GM21528 (cell line): ENCODE measurements around the gene MKNK2.
"Not testable (repeated sequence)": the region's sequence is repeated elsewhere in the genome, so short reads cannot be mapped to it uniquely, and the experiment has no call there.

Experiments used
- ATAC-seq: cut with Tn5 transposase; IDR thresholded peaks from one replicate; pipeline ENCODE4 v1.9.1; 2021; ENCODE audit warnings: mild to moderate bottlenecking, moderate library complexity; ENCODE audit not compliant: unreplicated experiment, low FRiP score

The MKNK2 gene

DNA sequence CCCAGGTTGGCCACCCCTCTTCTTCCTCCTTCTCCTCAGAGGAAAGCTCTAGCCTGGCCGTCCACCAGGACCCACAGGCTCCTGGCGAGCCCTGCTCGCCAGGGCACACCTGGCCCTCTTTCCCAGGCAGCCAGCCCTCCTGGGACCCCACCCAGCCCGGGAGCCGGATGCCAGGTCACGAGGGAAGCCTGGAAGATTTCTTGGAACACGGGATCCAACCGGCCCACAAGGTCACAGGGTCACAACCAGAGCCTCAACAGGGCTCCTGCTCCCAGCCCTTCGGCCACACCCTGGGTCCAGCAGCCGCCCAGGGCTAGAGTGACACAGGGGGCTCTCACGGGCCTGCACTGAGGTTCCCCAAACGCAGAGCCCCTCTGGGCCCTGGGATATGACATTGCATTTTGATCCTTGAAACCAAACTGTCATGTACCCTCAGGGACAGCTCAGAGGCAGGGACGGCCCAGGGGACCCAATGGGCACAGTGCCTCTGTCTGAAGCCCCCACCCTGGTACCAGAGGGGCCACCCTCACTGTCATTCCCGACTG, 5.5 kb downstream of the MKNK2 start:
- no peak for ATAC-seq

DNA sequence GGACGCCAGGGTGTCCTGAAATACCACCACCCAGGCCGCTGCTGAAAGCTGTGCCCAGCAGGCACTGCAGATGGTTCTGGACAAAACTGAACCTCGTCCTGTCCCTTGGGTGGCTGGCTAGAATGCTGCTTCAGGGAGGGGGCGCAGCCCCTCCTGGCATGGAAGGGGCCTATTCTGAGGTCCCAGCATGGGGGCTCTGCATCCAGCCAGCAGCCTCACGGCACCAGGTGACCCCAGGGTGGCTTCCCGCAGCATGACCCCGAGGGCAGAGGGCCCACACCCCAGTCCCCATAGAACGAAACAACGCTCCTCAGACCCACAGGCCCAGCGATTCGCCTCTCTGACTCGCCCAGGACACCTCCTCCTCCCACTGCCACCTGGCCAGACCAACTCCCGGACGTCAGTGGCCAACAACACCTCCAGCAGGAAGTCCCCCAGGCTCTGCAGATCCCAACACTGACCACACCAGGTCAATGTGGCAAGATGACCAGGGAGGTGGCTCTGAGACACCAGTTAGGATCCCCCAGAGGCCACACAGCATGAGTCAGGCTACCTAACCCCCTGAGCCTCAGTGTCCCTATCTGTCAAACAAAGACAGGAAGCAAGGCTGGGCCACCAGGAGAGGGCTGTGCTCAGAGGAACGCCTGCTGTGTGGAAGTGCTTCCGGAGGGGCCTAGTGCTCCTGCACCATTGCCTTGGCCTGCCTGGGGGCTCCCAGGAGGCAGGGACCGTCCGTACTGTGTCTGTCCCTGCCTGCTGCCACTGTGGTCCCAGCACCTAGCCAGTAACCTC, 6.1 kb downstream of the MKNK2 start:
- no peak for ATAC-seq

DNA sequence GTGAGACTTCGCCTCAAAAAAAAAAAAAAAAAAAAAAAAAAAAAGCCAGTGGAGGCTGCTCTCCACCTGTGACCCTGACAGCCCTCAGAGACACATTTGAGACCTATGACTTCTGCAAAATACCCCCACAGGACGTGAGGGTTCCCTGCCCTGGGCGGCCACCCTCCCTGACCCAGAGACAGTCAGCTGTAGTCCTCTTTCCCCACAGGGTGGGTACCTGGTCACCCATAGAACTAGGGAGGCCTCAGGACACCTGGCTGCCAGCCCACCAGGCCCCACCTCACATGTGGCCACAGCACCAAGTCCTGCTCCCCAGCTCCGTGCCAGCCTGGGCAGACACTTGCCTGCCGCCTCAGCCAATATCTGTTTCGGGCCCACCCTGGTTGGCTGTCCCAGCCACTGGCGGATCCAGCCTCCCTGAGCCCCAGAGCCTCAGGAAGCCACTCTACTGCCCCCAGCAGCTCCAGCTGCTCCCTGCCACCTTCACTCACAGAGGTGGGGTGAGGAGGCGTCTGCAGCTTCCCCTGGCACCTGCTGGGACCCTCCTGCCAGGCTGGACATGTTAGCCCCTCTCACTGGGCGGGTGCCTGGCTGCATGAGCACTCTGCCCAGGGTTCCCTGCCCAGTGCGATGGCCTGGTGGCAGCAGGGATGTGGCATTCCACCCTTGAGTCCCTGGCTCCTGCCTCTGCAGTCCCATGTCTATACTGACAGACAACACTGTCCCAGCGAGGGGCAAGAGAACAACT, 6.9 kb downstream of the MKNK2 start:
- no peak for ATAC-seq

DNA sequence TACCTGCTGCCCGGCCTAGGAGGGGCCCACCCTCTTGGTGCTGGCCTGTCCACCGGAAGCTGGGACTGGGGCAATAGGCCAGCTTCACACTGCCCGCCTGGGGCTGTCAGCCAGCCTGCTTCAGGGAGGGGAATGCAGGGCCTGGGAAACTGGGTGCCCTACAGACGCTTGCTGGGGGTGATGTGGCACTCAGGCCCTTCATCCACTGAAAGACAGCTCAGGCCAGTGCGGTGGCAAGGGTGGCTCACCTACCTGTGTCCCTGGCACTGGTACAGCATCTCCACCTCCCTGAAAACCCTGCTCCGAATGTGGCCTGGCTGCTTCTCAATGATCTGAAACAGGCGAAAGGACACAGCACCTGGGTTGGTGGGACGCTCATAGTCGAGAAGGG, 7.8 kb downstream of the MKNK2 start:
- no peak for ATAC-seq

DNA sequence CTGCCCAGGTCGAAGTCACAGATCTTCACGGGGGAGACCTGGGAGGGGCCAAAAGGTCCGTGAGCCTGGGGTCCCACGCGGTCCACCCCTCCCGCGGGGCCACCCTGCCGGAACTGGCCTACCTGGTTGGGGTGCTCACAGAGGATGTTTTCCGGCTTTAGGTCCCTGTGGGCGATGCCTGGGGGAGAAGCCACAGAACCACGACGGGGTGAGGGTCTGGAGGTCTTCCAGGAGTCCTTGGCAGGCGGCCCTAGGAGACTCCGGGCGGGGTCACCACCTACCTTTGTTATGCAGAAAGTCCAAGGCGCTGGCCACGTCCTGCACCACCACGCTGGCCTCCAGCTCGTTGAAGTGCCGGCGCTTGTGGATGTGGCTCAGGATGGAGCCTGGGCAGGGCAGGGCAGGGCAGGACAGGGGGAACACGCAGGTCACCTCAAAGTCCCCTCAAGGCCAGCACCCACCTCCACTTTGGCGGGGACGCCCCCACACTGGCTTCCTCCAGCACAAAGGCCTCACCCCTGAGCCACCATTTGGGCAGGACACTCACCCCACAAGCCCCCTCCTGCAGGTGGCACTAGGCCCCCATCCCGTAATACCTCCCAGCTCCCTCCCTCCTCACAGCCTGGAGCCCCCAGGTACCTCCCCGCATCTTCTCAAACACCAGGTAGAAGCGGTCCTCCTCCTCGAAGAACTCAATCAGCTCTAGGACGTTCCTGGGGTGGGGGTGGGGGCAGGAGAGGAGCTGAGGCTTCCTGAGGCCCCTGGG, 8.4 kb downstream of the MKNK2 start:
- ATAC-seq = peak; percentile 6

DNA sequence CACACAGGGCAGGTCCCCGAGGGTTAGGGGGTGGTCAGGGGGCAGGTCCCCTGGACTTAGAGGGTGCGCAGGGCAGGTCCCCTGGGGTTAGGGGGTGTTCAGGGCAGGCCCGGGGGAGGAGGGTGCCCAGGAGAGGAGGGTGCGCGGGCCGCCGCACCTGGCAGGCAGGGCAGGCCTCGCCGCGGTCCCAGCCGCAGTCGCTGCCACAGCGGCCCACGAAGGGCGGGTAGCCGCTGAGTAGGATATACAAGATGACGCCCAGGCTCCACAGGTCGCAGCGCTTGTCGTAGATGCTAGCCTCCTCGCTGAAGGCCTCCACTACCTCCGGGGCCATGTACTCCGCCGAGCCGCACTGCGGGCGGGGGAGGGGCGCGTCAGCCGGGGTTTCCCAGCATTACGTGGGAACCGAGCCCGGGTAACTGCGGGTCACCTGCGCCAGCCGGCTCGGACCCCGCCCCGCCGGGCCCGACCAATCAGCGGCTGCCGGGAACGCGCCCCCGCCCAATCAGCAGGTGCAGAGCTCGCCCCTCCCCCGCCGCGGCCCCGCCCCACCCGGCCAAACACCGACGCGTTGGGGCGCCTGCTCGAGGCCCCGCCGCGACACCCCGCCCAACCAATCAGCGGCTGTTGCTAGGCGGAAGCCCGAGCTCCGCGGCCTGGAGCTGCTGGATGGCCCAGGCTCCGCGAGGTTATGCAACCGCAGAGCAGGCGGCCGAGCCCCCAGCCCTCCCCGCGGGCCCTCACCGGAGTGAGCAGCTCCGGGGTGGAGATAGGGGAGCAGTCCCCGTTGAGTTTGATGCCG, 9.2 kb downstream of the MKNK2 start:
- ATAC-seq = peak; percentile 51

DNA sequence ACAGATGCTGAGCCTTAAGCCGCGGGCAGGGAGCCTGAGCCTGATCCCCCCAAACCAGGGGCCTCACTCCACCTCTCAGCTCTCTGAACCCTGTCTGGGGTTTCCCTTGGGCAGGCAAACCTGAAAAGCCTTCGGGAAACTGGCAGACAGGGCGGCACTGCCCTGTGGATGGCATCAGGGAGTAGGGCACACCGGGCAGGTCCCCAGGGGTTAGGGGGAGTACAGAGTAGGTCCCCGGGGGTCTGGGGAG, 9.7 kb downstream of the MKNK2 start:
- ATAC-seq = no peak

DNA sequence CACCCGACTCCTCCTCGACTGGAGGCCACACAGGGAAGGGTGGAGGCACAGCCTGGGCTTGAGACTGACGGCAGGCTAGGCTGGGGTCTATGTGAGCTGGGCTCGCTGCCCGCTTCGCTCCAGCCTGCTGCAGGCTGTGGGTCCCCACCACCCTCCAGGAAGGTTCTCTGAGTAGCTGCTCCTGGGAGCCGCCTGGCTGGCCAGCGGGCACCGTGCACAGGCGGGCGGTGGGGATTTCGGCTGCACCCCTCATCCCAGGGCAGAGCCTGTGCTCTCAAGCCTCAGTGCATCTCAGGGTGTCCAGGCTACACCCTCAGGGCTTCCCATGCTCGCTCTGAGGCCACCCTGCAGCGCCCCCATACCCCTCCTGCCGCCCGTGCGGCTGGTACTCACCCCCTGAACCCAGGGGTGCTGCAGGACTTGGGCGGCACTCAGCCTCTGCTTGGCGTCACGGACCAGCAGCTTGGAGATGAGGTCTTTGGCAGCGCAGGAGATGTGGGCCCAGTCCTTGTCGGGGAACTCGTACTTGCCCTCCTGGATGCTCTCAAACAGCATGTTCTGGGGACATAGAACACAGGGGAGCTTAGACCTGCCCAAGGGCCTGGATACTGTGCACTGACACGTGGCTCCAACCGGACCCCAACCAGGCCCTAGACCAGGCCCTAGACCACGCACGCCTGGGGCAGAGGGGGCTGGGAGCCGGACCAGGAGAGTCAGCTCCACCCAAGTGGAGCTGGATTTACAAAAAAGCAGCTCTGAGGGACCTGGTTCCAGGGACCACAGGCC, 10.2 kb downstream of the MKNK2 start:
- no peak for ATAC-seq

DNA sequence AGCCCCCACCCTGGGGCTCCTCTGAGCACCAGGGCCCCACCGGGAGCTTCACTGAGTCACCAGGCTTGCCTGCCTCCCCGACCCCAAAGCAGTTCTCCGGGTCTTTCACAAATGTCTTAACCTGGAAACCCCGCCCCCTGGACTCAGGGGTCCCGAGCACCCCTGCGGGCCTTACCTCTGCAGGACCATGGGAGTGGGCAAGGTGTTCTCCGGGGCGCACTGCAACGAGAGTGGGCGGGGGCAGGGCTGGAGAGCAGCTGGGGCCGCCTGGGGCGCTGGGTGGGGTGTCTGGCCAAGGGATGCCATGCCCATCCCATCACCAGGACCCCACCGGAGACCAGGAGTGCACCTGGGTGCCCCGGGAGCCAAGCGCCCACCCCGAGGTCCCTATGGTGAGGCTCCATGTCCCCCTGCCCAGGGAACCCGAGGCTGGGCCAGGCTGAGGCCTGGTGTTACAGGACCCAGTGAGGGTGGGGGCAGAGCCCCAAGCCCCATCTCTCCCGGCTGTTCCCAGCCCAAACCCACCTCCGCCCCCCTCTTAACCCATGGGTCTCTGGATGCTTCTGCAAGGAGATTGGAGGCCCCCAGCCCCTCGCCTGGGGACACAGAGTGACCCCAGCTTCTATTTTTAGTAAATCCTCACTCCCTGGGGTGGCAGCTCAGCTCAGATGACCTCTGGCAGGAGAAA, 10.9 kb downstream of the MKNK2 start:
- ATAC-seq = no peak

DNA sequence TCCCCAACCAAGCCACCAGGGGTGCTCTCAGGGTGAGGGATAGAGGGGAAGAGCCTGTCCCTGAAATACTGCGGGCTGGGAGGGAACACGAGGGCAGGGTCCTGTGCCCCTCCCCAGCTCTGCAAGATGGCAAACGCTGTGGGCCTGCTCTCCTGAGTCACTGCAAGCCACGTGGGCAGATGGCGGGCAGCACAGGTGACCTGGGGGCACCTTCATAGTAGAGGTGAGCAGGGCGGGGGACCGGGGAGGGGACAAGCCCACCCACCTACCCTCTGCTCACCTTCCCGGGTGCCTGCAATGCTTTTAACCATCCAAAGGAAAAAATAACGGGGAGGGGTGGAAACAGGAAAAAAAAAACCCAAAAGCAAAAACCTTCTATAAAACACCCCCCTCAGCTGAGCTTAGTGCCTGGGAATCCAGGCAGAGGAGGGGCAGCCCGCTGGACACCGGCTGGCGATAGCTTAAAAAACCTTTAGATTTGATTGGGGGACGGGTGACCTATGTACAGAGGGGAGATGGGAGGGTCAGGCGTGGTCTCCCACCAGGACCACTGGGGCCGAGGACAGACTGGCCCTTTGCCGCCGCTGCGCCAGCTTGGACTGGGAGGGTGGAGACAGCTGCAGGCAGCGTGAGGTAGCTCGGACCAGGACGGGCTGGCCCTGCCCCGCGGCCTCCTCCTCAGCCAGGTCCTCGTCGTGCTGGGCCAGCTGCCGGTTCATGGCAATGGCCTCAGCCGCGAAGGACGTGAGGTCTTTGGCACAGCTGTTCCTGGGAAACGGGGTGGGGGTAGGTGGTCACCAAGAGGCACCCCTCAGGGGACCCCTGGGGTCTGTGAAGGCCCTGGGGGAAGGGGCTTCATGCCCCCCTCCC, 11.7 kb downstream of the MKNK2 start:
- no peak for ATAC-seq

DNA sequence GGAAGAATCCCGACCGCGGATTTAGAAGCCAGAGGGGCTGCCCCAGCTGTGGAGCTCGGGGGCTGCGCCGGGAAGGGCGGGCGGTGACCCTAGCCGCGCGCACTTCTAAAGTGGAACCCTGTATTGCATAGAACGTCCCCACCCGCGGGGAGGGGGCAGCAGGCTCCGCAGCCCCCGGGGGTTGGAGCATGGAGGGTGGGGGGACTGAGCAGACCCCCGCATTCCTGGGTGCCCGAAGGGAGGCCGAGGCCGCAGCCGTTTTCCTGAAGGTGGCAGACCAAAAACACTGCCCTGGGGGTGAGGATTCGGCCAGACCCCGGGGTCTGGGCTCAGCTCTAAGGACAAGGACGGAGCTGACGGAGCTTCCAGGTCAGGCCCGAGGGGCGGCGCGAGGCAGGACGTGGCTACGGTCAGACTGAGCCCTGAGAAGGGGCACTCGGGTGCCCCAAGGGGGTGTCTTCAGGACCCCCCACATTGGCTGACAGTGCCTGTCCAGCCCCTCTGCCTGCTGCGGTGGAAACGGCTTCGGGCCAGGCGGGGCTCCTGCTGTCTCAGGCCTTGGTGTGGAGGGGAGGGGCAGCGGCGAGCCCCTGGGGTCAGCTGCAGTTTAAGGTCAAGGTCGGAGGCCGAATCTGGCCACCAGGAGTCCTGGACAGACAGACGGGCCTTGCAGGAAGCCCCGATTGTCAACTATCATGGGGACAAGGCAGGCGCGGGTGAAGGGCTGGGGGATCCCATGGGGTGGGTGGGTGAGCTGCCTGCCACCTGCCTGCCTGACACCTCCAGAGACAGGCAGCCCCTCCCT, 12.6 kb downstream of the MKNK2 start:
- no peak for ATAC-seq

DNA sequence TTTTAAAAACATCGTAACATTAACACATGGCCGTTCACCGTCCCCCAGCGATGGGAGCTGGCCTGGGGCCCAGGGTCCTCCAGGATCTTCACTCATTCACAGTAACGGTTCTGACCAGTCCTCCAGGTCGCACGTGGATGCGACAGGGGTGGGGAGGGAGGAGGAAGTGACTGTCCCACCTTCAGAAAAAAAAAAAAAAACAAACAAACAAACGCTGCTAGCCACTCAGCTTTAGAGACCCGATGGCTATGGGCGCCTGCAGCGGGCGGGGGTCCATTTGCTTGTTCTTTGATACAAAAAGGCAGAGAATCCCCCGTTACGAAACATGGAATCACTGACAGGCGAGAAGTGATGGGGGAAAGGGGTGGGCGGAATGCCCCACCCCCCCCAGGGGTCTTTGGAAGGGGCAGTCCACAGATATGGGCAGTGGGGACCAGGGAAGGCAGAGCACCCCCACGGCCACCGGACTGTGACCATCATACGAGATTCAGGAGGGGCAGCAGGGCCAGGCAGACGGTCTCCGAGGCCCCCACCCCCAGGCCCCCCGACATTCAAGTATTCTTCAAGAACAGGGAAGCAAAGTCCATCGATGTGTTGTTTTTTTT, 13.3 kb downstream of the MKNK2 start:
- no peak for ATAC-seq

DNA sequence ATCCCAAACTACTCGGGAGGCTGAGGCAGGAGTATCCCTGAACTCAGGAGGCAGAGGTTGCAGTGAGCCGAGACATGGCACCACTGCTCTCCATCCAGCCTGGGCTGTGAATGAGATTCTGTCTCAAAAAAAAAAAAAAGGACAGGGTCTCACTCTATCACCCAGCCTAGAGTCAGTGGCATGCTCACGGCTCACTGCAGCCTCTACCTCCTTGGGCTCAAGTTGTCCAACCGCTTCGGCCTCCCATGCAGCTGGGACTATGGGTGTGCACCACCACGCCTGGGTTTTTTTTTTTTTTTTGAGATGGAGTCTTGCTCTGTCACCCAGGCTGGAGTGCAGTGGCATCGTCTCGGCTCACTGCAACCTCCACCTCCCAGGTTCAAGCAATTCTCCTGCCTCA, 14.6 kb downstream of the MKNK2 start:
- ATAC-seq = no peak

DNA sequence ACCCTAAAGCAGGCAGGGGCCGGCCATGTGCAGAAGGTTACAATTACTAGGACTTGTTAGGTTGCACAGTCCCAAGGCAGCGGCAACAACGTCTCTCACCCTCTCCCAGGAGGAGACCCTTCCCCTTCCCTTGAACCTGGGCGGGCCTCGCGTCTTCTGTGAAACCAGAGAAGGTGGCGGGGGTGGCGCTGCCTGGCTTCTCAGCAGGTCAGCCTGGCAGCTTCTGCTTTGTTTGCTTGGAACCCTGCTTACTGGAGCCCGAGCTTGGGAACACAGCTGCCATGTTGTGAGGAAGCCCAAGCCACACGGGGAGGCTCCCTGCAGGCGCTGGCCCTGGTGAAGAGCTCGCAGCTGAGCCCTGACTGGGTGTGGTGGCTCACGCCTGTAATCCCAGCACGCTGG, 15.5 kb downstream of the MKNK2 start:
- ATAC-seq = no peak

DNA sequence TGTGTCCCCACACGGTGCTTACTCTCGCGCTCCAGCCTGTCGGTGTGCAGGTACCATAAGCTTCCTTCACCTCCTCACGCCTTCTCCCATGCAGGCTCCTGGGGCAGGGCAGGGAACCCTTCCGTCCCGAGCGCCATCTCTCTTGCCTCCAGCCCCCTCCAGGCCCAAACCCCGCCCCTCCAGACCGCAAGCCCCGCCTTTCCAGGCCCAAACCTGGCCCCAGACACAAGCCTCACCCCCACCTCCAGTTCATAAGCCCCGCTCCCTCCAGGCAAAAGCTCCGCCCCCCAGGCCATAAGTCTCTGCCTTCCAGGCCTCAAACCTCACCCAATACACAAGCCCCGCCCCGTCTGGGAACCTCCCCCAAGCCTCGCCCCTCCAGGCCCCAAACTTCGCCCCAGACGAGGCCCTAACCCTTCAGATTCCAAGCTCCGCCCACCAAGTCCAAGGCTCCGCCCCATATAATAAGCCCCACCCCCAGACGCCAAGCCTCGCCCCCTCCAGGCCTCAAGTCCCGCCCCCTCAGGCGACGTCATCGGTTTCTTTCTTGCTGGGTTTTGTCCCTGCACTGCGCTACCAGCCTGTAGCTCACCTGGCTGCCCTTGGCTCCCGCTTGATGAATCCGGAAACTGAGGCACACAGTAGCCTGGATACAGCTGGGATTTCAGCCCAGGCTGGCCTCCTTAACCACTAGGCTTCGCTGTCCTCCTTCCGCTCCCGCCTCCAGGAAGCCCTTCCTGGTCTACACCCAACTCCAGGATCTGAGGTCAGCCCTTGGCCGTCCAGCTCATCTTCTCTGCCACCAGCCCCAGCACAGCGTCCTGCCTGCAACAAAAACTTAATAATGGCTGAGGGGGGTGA, 16.1 kb downstream of the MKNK2 start:
- ATAC-seq = no peak

DNA sequence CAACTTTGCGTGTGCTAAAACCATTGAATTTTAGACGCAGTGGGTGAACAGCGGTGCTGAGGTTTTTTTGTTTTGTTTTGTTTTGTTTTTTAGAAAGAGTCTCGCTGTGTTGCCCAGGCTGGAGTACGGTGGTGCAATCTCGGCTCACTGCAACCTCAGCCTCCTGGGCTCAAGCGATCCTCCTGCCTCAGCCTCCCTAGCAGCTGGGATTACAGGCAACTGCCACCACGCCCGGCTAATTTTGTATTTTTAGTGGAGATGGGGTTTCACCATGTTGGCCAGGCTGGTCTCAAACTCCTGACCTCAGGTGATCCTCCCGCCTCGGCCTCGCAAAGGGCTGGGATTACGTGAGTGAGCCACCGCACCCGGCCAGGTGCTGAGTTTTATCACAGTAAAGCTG, 16.8 kb downstream of the MKNK2 start:
- not testable (repeated sequence) for ATAC-seq
